NCI-H187 (cell line): Measurements from ENCODE around the gene CCDC18.
"Not testable (repeated sequence)": the region's sequence is repeated elsewhere in the genome, so short reads cannot be mapped to it uniquely, and the experiment has no call there.

Experiments
- DNase-seq, 2 experiments: peaks; one replicate each; lab custom pipeline; 2025; lab: John Stamatoyannopoulos, UW

Gene CCDC18

DNA sequence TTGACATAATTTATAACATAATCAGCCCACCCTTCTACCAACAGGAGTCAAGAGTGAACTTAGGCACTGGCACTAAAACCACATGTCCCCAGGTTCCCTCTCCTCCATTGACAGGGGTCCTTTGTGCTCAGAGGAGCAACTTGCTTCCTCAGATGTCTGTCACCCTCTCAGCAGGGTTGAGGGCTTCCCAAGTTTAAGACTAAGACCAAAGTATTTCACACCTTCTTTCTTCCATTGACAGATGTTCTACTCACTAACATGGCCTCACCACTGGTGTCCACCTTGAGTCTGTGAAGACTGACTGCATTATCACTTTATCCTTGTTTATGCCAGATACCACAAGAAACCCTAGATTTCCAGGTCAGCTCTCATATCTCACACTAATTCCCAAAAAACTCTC, 56.5 kb downstream of the CCDC18 start:
- no peak for DNase-seq

DNA sequence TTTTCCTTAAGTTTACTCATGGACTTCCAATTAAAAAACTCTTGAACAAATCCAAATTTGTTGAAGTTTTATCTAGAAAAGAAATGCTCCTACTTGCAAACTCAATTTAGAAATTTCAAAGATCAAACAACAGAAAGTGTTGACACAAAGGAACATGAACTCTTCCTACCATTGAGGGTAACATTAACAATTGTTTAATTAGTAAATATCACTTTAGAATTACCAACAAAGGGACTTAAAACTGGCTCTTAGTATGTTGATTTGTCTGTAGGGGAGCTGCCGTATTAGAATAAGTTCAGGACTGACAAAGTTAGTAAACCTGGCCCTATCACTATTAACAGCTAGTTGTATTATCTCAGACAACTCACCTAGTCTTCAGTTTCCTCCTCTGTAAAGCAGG, 57.9 kb downstream of the CCDC18 start:
- no peak for DNase-seq

DNA sequence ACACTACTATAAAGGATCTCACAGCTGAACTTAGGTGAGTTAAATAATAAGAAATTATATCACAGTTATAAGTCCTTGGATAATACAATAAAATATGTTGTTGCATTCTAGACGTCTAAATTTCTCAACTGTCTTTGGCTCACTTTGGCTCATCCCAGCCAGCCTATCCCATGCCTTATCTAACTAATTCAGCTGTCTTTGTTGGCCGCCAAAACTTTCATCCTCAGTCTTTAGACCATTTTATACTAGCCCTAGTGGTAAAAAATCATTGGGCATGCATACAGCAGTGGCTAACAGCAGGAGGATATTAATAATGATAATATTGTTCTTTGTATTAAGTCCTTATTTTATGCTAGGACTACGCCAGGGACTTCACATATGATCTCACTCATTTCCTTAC, 59.3 kb downstream of the CCDC18 start:
- no peak for DNase-seq

DNA sequence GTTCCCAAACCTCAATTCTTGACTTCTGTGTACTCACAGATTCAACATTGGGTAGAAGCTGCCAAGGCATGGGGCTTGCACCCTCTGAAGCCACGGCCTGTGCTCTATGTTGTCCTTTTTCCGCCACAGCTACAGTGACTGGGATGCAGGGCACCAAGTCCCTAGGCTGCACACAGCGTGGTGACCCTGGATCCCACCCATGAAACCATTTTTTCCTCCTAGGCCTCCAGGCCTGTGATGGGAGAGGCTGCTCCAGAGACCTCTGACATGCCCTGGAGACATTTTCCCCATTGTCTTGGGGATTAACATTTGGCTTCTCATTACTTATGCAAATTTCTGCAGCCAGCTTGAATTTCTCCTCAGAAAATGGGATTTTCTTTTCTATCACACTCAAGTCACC, 62.7 kb downstream of the CCDC18 start:
- DNase-seq, result not testable (repeated sequence)

DNA sequence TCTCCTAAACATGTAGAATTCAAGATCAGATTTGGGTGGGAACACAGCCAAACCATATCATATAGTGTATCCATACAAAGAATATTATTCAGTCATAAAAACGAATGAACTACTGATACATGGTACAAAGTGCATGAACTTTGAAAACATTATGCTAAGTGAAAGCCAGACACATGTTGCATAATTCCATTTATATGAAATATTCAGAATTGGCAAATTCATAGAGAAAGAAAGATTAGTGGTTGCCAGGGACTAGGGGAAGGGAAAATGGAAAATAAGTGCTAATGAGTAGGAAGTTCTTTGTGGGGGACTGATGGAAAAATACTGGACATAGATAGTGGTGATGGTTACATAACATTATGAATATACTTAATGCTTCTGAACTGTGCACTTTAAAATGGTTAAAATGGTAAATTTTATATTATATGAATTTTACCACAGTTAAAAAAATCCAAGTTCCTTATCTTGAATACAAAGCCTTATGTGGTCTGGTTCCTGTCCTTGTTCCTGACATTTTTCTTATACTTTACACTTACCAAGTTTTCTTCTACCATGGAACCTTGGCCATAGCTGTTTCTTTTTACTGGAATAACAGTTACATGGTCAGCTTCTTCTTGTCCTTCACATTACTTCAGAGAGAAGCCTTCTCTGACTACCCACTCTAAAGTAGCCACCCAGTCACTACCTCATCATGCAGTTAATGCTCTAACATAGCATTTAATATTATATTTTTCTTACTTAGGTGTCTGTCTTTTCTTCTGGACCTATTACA, 64.0 kb downstream of the CCDC18 start:
- no peak for DNase-seq

DNA sequence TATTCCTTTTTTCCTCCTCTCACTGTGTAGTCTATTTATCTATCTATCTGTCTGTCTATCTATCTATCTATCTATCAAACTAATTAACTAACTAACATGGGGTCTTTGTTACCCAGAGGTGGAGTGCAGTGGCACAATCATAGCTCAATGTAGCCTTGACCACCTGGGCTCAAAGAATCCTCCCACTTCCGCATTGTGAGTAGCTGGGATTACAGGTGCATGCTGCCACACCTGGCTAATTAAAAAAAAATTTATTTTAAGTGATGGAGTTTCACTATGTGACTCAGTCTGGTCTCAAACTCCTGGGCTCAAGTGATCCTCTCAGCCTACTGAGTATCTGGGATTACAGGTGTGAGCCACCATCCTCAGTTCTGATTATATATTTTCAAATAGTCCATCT, 71.4 kb downstream of the CCDC18 start:
- no peak for DNase-seq

DNA sequence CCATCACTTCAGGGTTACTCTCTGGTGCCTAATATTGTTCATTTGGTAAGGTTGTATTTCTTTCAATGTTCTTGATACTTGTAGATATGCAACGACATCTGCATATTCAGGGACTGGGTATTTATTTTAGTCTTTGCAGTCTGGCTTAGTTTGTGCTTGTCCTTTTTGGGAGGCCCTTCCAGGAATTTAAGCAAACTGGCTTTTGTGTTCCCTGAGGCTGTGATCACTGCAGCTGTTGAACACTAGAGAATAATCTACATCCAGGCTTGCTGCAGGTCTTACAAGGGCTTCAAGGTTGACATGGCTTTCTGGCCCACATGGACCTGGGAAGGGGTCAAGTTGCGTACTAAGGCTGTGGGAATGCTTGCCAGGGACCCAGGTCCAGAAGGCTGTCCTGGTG, 72.1 kb downstream of the CCDC18 start:
- no peak for DNase-seq

DNA sequence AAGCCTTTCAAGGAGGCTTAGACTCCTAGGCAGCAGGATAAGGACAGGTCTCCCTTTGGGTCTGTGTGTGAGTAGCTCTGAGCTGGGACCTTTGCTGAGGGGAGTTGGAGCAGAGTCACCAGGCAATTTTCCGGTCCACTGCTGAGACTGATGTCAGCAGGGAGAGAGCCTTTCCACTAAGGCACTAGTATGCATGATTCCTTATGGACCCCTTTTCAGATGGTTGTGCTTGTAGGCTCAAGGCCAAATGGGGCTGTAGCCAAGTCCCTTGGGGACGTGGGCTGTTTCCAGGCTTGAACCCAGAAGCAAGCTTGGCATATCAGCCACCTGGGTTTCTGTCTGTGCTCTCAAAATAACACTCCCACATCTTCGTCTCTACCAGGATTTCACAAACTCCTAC, 73.0 kb downstream of the CCDC18 start:
- no peak for DNase-seq

DNA sequence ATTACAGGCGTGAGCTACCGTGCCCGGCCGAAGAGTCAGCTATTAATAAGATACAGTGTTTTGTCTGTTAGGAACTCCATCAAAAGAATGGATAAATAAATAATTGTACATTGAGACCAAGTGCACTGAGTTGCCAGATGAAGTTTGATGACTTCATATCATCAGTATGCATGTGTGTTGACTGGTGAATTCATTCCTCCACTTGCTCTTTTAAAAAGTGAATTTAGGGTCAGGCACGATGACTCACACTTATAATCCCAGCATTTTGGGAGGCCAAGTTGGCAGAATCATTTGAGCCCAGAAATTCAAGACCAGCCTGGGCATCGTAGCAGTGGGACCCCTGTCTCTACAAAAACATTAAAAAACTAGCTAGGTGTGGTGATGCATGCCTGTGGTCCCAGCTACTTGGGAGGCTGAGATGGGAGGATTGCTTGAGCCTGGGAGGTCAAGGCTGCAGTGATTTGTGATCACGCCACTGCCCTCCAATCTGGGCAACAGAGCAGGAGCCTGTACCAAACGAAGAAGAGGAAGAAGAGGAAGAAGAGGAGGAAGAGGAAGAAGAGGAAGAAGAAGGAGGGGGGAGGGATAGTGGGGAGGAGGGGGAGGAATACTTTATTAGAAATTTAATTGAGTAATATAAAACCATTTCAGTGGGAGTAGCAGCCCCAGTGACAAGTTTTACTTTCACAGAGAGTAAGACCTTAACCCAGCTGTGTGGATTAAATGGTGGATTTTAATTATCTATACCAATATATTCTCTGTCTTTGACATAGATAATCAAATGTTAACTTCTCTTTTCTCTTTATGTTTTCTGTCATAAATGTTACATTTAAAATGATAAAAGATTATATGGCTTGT, 74.9 kb downstream of the CCDC18 start:
- DNase-seq, result no peak

DNA sequence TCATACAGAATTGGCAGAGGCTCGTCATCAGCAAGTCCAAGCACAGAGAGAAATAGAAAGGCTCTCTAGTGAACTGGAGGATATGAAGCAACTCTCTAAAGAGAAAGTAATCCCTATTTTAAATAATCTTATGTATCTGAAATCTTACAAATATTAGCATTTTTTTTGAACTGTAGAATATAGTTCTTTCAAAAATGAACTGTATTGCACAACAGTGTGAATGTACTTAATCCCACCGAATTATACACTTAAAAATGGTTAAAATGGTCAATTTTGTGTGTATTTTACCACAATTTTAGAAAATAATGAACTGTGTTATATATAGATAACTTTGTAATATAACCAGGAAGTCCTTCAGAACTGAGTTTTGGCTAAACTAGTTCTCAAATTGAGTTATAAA, 75.9 kb downstream of the CCDC18 start:
- no peak for DNase-seq

DNA sequence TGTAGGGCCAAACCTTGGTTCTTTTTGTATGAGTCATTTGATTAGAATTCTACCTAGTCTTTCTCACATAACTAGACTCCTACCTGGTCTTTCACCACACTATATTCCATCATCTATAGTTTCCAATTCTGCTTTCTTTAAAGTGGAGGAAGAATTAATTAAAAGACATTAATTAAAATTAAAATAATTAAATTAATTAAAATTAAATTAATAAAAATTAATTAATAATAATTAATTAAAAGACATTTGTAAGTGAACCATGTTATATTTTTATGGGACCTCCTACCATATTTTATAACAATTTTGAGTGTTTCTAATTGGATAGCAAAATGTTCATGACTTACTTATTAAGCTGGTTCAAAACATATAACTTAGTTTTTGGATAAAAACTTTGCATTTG, 77.4 kb downstream of the CCDC18 start:
- DNase-seq, result no peak

DNA sequence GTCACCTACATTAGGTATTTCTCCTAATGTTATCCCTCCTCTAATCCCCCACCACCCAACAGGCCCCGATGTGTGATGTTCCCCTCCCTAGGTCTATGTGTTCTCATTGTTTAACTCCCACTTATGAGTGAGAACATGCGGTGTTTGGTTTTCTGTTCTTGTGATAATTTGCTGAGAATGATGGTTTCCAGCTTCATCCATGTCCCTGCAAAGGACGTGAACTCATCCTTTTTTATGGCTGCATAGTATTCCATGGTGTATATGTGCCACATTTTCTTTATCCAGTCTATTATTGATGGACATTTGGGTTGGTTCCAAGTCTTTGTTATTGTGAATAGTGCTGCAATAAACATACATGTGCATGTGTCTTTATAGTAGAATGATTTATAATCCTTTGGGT, 80.2 kb downstream of the CCDC18 start:
- DNase-seq, result not testable (repeated sequence)

DNA sequence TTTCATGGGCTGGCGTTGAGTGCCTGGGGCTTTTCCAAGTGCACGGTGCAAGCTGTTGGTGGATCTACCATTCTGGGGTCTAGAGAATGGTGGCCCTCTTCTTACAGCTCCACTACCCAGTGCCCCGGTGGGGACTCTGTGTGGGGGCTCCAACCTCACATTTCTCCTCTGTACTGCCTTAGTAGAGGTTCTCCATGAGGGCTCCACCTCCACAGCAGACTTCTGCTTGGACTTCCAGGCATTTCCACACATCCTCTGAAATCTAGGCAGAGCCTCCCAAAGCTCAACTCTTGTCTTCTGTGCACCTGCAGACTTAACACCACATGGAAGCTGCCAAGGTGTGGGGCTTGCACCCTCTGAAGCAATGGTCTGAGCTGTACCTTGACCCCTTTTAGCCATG, 82.1 kb downstream of the CCDC18 start:
- DNase-seq, result no peak

DNA sequence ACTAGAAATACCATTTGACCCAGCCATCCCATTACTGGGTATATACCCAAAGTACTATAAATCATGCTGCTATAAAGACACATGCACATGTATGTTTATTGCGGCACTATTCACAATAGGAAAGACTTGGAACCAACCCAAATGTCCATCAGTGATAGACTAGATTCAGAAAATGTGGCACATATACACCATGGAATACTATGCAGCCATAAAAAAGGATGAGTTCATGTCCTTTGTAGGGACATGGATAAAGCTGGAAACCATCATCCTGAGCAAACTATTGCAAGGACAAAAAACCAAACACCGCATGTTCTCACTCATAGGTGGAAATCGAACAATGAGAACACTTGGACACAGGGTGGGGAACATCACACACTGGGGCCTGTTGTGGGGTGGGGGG, 88.4 kb downstream of the CCDC18 start:
- DNase-seq, result not testable (repeated sequence)

DNA sequence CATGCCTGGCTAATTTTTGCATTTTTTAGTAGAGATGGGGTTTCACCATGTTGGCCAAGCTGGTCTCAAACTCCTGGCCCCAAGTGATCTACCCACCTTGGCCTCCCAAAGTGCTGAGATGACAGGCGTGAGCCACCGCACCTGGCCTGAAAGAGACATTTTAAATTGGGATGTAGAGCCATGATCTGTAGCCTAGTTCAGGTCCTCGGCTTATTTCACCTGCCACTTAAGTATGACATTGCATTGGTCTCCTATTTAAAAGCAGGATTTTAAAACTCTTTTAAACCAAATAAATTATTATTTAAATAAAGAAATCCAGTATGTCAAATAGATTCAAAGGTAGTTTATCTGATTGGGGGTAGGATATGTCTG, 94.7 kb downstream of the CCDC18 start:
- DNase-seq, result not testable (repeated sequence)

DNA sequence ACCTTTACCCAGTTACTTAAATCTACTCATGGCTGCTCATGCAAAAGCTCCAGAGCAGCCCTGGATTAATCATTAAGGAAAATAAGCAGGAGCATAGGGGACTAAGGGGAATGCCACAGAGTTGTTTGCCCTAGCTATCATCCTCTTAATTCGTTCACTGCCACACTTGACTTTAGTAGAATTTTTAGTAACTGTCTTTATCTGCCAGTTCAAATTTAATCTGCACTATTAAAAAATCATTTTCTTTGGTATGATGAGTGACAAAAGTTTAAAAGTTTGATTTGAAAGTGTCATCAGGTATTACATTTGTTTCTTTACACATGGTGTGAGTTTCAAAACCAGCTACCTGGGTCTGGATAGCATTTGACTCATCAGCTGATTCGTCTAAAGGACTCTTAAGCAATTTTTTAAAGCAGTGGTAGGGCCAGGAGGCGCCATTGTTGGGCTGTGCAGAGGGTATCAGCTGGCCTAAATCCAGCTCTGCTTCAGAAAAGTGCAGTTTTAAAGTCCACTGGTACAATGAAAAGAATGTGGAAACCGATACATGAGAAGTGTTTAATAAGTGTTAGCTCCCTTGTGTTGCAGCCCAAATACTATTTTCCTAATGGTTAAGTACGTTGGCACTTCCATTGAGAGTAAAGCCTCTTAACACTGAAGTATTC, 95.2 kb downstream of the CCDC18 start:
- DNase-seq, result no peak

DNA sequence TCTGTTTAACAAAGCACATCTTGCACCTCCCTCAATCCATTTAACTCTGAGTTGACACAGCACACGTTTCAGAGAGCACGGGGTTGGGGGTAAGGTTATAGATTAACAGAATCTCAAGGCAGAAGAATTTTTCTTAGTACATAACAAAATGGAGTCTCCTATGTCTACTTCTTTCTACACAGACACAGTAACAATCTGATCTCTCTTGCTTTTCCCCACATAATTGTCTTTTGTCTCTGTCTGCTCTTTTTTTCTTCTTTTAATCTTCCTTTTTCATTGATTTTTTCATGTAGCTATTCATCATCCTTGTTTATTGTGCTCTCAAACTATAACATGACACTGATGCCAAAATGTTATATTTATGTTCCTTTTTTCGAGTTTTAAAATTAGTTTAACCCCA, 97.0 kb downstream of the CCDC18 start:
- DNase-seq, result not testable (repeated sequence)

DNA sequence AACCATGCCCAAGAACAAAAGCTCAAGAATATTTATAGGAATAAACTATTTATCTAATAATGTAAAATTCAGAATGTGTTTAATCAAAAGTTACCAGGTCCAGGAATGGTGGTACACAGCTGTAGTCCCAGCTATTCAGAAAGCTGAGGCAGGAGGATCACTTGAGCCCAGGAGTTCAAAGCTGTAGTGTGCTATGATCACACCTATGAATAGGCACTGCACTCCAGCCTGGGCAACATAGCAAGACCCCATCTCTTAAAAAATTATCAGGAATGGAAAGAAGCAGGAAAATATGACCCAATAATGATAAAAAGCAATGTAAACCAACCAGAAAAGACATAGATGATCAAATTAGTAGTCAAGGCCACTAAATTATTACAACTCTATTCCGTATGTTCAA, 103.0 kb downstream of the CCDC18 start:
- DNase-seq, result no peak

DNA sequence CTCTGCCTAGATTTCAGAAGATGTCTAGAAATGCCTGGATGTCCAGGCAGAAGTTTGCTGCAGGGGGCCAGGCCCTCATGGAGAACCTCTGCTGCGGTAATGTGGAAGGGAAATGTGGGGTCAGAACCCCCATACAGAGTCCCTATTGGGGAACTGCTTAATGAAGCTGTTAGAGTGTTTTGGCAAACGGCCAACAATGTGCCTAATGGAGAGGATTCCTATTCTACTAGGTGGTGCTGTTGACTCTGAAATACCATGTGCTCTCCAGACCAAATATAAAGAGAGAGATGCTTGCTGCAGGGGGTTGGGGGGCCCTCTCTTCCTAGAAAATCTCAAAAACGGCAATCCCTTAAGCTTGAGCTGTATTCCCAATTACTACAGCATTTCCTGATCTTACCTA, 108.0 kb downstream of the CCDC18 start:
- no peak for DNase-seq

DNA sequence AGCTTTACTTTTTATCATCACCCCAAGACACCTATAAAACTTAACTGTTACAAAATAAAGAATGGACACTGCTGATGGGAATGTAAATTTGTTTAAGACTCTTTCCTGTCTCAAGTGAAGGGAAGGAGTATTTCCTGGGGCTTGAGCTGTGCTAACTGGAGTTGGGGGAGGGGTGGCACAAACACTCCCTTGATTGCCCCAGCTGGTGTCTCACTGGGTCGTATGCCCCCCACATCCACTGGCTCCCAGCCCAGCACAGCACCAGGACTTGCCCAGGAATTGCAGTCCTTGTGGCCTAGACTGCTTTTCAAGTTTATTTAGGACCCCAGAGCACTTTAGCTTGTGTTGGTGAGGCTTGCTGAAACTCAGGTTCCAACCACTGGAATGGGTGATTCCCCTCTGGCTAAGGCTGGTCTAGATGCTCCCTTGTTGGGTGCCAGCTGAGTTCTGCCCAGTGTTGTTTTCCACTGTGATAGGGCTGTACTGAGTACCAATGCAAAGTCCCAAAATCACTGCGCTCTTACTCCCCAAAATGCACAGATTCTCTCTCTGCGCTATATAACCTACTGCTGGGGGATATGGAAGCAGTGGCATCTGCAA, 116.1 kb downstream of the CCDC18 start:
- no peak for DNase-seq

DNA sequence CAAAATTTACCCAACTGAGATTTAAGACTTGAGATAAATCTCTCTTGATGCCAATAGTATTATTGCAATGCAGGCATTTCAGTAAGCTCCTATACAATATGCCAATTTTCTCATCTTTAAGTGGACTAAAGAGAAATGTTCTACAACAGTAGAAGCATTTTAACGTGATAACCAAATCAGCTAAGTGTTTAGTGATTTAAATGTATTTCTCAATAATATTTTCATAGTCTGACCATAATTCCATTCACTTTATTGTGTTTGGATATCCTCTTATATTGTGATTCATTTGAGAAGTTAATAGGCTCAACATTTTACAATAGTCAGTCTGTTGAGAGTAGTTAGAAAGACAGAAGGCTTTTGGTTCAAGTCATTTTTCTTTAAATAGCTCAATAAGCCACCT, 120.6 kb downstream of the CCDC18 start:
- no peak for DNase-seq

DNA sequence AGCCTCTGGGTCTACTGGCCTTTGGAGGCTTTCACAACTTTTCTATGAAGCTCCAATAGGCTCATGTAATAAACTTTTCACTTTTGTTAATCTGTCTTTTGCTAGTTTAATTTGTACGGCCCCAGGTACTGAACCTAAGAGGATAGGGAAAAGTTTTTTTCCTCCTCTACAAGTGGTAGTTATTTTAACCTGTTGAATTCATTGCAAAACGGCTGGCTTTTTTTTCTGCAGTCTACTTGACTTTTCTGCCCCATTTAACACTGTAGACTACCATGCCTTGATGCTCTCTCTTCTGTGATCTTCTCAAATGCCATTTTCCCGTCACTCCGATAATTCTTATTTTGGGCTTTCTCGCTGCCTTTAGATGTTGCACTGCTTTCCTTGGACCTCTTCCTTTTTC, 121.6 kb downstream of the CCDC18 start:
- no peak for DNase-seq

DNA sequence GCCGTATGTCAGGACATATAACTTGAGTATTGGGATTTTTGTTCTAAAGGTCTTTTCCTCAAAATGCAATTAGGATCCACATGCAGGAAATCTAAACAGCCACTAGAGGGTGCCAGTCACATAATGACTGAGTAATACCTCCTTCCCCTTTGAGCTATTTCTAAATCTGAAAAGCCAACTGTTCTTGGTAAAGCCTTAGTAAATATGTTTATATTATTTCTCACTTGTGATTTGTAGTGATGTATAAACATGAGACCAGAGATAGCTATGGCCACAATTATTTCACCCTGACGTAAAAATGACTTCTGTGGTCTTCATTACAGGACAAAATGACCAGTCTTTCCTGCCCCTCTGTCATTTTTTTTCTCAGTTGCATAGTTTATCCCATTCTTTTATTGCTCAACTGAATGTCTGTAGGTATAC, 124.2 kb downstream of the CCDC18 start:
- peak; percentile 4 to 20 for DNase-seq
